Activated CD8-positive, alpha-beta T cell treated with anti-CD3 and anti-CD28 coated beads, Interleukin-2, amount 10 ng/mL, durations not matched to agents 7 days and 5 days (primary cell): Measurements from ENCODE around the gene DNAJB8. TPM values are rescaled to one million over a fixed set of nuclear protein-coding genes. Genes with fewer than 3 reads are reported as not detected.
A peak's percentile ranks its signal among the peaks of the same experiment; 100 is the strongest.

Experiments used
- ATAC-seq: fragments of 150-1000 bp; cut with Tn5 transposase; one replicate; pipeline ENCODE4 v1.10.0; 2021; ENCODE audit warnings: moderate library complexity
- CTCF ChIA-PET: fragments of 350-600 bp; sonication (Branson Sonifier 250); formaldehyde crosslinking; loops from one replicate; lab custom pipeline; 2021; ENCODE audit warnings: antibody characterized with exemption; lab: Charles Lee
- POLR2A ChIA-PET: fragments of 350-600 bp; sonication (Branson Sonifier 250); formaldehyde crosslinking; loops from one replicate; lab custom pipeline; 2021; ENCODE audit warnings: antibody characterized with exemption; lab: Charles Lee
- DNase-seq: peaks from one replicate; pipeline ENCODE4 v3.0.0-alpha.2; 2020
- H3K27ac Mint-ChIP-seq: one replicate; pipeline ENCODE4 v1.8.0; 2021; ENCODE audit warnings: mild to moderate bottlenecking, mixed read lengths
- H3K27me3 Mint-ChIP-seq: one replicate; pipeline ENCODE4 v1.8.0; 2021; ENCODE audit warnings: low read depth, mixed read lengths
- H3K36me3 Mint-ChIP-seq: one replicate; pipeline ENCODE4 v1.8.0; 2021; ENCODE audit warnings: low read depth, mixed read lengths
- H3K4me1 Mint-ChIP-seq: one replicate; pipeline ENCODE4 v1.8.0; 2021; ENCODE audit warnings: low read depth, mixed read lengths
- H3K4me3 Mint-ChIP-seq: one replicate; pipeline ENCODE4 v1.8.0; 2021; ENCODE audit warnings: mild to moderate bottlenecking, mixed read lengths
- H3K9me3 Mint-ChIP-seq: one replicate; pipeline ENCODE4 v1.8.0; 2022; ENCODE audit warnings: mixed read lengths; ENCODE audit not compliant: insufficient read depth
- total RNA-seq, 2 experiments: library from RNA; stranded (reverse); gene quantifications; one replicate each; pipeline ENCODE4 v1.2.3, GENCODE V29; 2021

The DNAJB8 gene
- total RNA-seq, 2 experiments from 2014 or later = not detected

DNA sequence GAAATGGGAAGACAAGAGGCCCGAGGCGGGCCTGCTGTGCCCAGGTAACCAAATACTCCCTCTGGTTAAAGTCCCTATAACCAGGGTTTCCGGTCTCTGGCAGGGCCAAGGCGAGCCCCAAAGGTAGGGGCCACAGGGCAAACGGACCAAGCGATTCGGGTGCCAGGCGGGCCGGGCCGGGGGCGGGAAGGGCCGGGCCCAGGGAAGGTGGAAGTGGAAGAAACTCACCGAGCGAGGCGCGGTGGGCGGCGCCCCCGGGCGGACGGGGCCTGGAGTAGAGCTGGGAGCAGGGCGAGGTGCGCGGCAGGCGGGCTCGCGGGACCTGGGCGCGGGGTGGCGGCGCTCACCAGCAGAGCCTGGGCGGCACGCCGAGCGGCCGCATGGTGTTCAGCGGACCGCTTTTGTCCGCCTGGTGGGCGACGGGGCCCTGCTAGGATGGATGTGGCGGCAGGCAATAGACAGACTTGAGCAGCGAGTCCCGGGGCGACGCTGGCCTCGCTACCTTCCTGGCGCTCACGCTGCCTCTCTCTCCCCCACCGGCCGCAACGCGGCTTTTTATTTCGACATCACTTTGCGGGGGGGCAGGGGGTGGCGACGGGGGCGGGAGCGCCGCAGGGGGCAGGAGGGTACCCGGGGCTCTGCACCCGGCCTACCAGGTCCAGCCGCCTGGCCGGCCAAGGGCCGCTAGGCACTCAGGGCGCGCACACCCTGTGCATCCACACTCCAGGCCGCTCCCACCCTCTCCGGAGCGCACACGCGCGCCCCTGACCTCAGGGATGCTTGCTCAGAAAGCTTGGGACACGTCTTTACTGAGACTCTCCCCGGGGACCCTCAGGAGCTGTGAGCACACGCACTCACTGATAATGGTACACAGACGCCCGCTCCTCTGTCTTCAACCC, 26.2 kb upstream of the DNAJB8 start, which contains the start of gene GATA2:
TSS of gene GATA2 (minus strand) at position 531 of the 899 bp plus-strand sequence. CDS start 6,170 bp downstream, outside the sequence.
- Mint-ChIP-seq H3K9me3 (no peaks in the 10 kb centered on the region), H3K4me3 (no peak within 1 kb of the TSS), H3K4me1 (peaks cover 23% of the 10 kb centered on the region), H3K36me3 (no peaks in the 10 kb centered on the region), H3K27ac (no peak within 1 kb of the TSS), H3K27me3 (peaks cover 67% of the 10 kb centered on the region)
- ATAC-seq (peak; percentile 28), DNase-seq (no peak)
- ChIA-PET CTCF (interaction anchor here (5.7 kb wide), 1 partner anchor 66 kb away, joined by 27 read pairs; no protein-coding TSS in a partner anchor), POLR2A (no interaction called here)

DNA sequence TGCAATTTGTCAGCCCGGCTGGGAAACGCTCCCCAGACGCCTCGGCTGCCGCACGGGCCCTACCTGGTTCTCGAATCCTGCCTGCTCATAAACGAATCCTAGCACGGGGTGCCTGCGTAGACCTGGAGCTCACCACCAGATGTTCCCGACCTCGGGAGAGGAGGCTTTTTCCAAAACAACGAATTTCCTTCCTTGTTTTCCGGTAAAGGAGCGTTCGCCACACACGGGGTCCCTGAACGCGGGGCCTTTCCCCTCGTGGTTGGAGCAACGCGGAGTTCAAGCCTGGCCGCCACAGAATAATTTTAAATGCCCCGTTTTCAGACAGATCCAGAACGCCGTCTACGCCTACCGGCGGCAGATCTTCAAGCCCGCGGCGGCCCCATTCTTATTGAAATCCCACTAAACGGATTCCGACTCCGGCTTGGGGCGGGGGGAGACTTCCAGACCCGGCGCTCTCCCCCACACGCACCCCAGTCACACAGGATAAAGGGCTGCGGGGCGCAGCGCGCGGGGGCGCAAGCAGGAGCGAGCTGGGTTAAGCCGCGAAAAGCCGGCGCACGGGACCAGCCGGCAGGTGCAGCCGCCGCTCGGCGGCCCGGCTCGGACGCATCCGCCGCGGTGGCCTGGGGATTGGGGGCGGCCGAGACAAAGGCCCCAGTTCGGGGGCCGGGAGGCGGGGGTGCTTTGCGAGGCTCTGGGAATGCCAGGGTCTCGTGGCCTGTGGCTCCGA, 25.4 kb upstream of the DNAJB8 start:
- peaks cover 24% of the 10 kb centered on the region for H3K4me1 Mint-ChIP-seq
- no peak overlapping the region for H3K27ac Mint-ChIP-seq
- H3K9me3 Mint-ChIP-seq = no peaks in the 10 kb centered on the region
- peaks cover 68% of the 10 kb centered on the region for H3K27me3 Mint-ChIP-seq
- ATAC-seq = no peak
- ChIA-PET POLR2A (no interaction called here), CTCF (interaction anchor here (5.7 kb wide), 1 partner anchor 65 kb away, joined by 27 read pairs; no protein-coding TSS in a partner anchor)
- no peak for DNase-seq
- no peak overlapping the region for H3K4me3 Mint-ChIP-seq
- no peaks in the 10 kb centered on the region for H3K36me3 Mint-ChIP-seq

DNA sequence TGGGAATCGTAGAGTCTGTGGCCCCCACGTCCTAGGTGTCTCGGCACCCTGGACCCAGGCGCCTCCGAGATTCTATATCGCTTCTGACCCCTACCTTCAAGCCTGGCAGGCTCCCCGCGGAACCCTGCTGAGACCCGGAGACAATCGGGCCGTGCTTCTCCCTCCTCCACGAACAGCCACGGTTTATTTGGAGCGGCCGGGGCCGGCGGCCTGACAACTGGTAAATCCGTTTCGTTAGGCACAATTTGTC, 24.9 kb upstream of the DNAJB8 start:
- CTCF ChIA-PET = interaction anchor here (5.7 kb wide), 1 partner anchor 65 kb away, joined by 27 read pairs; no protein-coding TSS in a partner anchor
- ATAC-seq (no peak), DNase-seq (no peak)
- POLR2A ChIA-PET = no interaction called here
- Mint-ChIP-seq H3K4me1 (peaks cover 26% of the 10 kb centered on the region), H3K9me3 (no peaks in the 10 kb centered on the region), H3K27ac (no peak overlapping the region), H3K27me3 (peaks cover 71% of the 10 kb centered on the region), H3K4me3 (no peak overlapping the region), H3K36me3 (no peaks in the 10 kb centered on the region)

DNA sequence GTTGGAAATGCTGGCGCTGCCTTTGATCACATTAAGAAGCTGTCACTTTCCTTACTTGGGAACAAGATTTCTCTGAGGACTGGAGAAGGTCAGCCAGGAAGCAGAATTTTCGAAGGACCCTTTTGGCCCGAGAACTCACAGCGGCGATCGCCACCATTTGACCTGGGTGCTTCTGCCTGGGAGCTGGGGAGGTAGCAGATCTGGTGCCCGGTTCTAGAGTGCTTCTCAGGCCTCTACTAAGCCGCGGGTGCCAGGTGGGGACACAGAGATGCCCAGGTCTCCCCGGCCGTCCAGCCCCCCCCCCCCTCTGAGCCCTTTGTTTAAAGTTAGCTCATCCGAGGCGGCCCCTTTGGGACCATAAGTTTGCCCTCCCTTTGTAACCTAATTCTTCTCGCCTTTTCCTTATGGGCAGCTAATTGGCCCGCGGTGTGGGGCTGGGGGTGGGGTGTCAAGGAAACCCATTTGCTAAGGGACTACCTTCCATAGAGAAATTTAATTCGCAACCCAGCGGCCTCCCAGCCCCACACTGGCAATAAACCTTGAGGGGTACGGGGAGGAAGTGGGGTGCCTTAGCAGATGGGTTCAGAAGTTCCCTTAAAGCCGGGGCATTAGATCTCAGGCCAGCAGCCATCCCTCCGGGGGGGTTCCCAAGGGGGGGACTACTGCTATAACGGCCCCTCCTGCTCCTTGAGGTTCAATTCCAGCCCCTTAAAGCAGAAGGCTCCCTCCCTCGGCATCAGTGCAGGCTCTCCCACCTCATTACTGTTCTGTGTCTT, 24.4 kb upstream of the DNAJB8 start:
- Mint-ChIP-seq H3K4me3 (no peak overlapping the region), H3K4me1 (peaks cover 26% of the 10 kb centered on the region), H3K27ac (no peak overlapping the region), H3K27me3 (peaks cover 75% of the 10 kb centered on the region), H3K36me3 (no peaks in the 10 kb centered on the region), H3K9me3 (no peaks in the 10 kb centered on the region)
- ChIA-PET POLR2A (no interaction called here), CTCF (interaction anchor here (5.7 kb wide), 1 partner anchor 64 kb away, joined by 27 read pairs; no protein-coding TSS in a partner anchor)
- DNase-seq = no peak
- ATAC-seq = no peak

DNA sequence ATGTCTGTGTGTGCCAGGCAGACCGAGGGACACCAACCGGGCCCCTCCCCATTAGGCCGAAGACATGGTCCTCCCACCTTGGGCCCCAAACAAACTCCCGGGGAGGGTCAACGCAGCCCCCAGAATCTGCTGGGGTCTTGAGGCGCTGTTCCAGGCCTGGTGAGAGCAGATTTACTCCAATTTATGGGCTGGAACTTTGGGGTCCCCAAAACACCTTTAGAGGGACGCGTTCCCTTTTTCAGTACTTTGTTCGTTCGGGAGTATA, 23.9 kb upstream of the DNAJB8 start:
- Mint-ChIP-seq H3K27ac (no peak overlapping the region), H3K27me3 (peaks cover 74% of the 10 kb centered on the region), H3K4me3 (no peak overlapping the region), H3K36me3 (no peaks in the 10 kb centered on the region), H3K9me3 (no peaks in the 10 kb centered on the region), H3K4me1 (peaks cover 26% of the 10 kb centered on the region)
- CTCF ChIA-PET = interaction anchor here (5.7 kb wide), 1 partner anchor 64 kb away, joined by 27 read pairs; no protein-coding TSS in a partner anchor
- ATAC-seq (no peak), DNase-seq (no peak)
- POLR2A ChIA-PET = no interaction called here

DNA sequence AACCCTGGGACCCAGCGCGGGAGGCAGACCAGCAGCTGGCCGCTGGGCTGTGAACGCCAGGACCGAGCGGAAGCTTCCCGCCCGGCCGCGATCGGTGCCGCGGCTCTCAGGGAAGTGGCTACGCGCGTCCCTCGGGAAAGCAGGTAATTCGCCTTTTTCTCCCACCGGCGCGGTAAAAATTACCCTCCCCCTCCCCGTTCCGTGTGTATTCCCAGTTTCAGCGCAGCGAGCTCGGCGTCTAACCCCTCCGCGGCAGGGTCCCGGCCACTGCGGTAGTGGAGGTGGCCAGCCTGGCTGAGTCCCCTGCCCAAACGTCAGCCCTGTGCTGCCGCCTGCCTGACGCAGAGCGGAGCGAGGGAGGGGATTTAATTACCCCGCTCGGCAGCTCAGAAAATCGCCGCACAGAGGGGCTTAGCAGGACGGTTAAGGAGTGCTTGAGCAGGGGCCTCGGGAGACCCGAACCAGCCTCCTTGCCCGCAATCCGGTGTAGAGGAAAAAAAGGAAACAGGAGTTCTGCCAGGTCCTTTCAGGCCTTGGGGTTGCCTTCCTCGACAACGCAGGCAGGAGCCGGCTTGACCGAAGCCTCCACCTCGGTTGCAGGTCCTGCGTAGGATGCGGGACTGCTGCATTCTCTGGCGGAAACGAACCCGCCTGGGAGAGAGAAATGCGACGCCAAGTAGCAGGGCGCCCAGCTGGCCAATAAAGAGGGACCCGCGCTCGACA, 23.4 kb upstream of the DNAJB8 start:
- H3K27me3 Mint-ChIP-seq = peaks cover 75% of the 10 kb centered on the region
- ATAC-seq = no peak
- ChIA-PET CTCF (interaction anchor here (5.7 kb wide), 1 partner anchor 63 kb away, joined by 27 read pairs; no protein-coding TSS in a partner anchor), POLR2A (no interaction called here)
- H3K36me3 Mint-ChIP-seq = no peaks in the 10 kb centered on the region
- H3K9me3 Mint-ChIP-seq = no peaks in the 10 kb centered on the region
- DNase-seq = no peak
- H3K27ac Mint-ChIP-seq = no peak overlapping the region
- H3K4me3 Mint-ChIP-seq = peak overlapping the region; percentile 54
- H3K4me1 Mint-ChIP-seq = peaks cover 26% of the 10 kb centered on the region

DNA sequence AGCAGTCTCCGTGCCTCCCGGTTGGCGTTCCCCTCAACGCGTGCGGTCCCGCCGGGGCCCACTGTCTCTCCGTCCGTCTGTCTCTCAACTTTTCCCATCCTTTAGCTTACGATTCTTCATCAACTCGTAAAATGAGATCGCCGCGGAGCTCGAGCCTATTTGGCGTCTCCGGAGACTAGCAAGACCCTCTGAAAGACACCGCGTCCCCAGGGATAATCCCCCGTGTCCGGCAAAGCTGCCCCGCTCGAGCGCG, 22.9 kb upstream of the DNAJB8 start:
- CTCF ChIA-PET = interaction anchor here (5.7 kb wide), 1 partner anchor 63 kb away, joined by 27 read pairs; no protein-coding TSS in a partner anchor
- H3K36me3 Mint-ChIP-seq = no peaks in the 10 kb centered on the region
- no peak overlapping the region for H3K27ac Mint-ChIP-seq
- peak overlapping the region; percentile 54 for H3K4me3 Mint-ChIP-seq
- ATAC-seq (no peak), DNase-seq (no peak)
- H3K9me3 Mint-ChIP-seq = no peaks in the 10 kb centered on the region
- H3K27me3 Mint-ChIP-seq = peaks cover 77% of the 10 kb centered on the region
- H3K4me1 Mint-ChIP-seq = peaks cover 26% of the 10 kb centered on the region
- POLR2A ChIA-PET = no interaction called here

DNA sequence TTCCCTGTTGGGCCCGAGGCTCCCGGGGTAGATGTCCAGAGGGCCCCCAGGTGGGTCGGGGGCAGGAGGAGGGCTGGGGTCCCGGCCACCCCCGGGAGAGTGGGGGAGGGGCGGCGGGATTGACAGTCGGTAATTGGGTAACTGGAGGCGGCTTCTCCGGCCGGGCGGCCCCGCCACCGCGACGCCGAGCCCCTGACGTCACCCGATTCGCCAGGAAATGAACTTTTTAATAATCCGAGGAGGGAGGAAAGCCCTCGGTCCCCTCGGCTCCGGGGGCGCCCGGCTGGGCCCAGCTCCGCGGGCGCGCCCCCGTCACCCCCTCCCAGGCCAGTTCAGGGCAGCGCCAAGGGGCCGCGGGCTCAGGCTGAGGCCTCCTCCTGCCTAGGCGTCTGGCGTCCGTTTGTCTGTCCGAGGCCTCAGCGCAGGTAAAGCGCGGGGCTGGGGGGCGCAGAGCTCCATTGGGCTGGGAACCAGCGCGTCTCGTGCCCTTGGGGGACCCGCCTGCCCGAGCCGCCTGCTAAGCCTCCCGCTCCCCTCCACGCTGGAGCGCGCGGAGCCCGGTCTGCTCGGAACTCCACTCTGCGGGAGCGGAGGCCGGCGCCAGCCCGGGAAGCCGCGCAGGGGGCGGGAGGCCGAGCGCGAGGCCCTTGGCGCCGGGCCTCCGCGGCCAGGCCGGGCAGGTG, 22.4 kb upstream of the DNAJB8 start:
- H3K4me3 Mint-ChIP-seq = peak overlapping the region; percentile 40
- no peaks in the 10 kb centered on the region for H3K9me3 Mint-ChIP-seq
- H3K36me3 Mint-ChIP-seq = no peaks in the 10 kb centered on the region
- ATAC-seq (peak; percentile 14), DNase-seq (peak; percentile 49)
- peaks cover 77% of the 10 kb centered on the region for H3K27me3 Mint-ChIP-seq
- no peak overlapping the region for H3K27ac Mint-ChIP-seq
- ChIA-PET CTCF (interaction anchor here (5.7 kb wide), 1 partner anchor 62 kb away, joined by 27 read pairs; no protein-coding TSS in a partner anchor), POLR2A (no interaction called here)
- H3K4me1 Mint-ChIP-seq = peaks cover 26% of the 10 kb centered on the region

DNA sequence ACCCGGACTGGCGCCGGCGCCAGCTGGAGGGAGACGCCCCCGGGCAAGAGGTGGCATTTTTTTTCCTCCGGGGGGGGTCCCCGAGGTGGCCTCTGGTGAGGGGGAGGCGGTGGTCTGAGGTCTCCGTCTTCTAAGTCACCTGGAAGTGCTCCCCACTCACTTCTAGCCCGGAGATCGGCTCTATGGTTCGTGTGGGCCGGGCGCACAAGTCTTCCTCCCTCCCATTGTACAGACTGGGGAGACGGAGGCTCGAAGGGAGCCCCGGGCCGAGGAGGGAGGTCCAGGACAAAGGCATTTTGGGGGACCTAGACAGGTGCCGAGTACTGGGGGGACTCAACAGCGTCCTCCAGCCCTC, 21.9 kb upstream of the DNAJB8 start:
- DNase-seq = no peak
- Mint-ChIP-seq H3K27ac (no peak overlapping the region), H3K4me1 (peaks cover 26% of the 10 kb centered on the region)

DNA sequence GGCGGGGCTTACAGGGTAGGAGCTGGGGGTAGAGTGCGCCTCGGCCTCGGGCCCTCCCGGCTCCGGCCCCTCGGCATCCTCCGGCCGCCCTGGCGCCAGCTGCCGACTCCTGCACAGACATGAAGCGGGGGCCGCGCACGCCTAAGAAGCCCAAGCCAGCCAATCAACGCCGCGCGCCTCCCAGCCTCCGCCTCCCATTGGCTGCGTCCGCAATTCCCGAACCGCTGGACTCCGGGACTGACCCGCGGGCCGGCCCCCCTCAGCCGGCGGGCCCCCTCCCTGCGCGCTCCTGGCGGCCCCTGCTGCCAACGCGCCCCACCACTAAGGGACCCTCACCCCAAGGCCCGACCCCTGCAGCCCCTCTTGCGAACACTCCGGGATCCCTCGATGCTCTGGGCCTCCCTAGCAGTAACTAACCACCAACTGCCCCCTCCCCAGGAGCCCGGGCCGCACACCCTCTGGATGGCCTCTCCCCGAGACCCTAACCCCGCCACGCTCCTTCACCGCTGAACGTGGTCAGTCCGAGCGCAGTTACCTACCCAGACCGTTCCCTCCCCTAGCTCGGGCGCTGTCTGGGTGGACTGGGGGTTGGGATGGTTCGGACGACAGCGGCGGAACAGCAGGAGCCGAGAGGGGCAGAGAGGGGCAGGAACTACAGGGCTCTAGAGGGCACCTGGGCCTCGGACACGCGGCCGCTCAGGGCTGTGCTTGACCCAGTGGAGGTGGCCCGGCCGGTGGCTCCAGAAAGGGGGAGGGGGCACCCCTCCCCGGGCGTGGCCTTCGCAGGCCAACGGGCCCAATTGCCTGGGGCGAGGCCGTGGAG, 21.3 kb upstream of the DNAJB8 start:
- POLR2A ChIA-PET = no interaction called here
- DNase-seq = no peak
- no peaks in the 10 kb centered on the region for H3K36me3 Mint-ChIP-seq
- peaks cover 79% of the 10 kb centered on the region for H3K27me3 Mint-ChIP-seq
- CTCF ChIA-PET = interaction anchor here (5.7 kb wide), 1 partner anchor 61 kb away, joined by 27 read pairs; no protein-coding TSS in a partner anchor
- no peak overlapping the region for H3K27ac Mint-ChIP-seq
- no peak overlapping the region for H3K4me3 Mint-ChIP-seq
- peak; percentile 21 for ATAC-seq
- H3K9me3 Mint-ChIP-seq = no peaks in the 10 kb centered on the region
- H3K4me1 Mint-ChIP-seq = peaks cover 30% of the 10 kb centered on the region

More for the DNA sequence above, 21.9 kb upstream of the DNAJB8 start:
- ChIA-PET POLR2A (no interaction called here), CTCF (interaction anchor here (5.7 kb wide), 1 partner anchor 62 kb away, joined by 27 read pairs; no protein-coding TSS in a partner anchor)
- Mint-ChIP-seq H3K4me3 (peak overlapping the region; percentile 40), H3K27me3 (peaks cover 77% of the 10 kb centered on the region), H3K36me3 (no peaks in the 10 kb centered on the region), H3K9me3 (no peaks in the 10 kb centered on the region)
- no peak for ATAC-seq
